ENCODE measurements around the gene PRPS1. TPM values are rescaled to one million over a fixed set of nuclear protein-coding genes. Genes with fewer than 3 reads are reported as not detected.

PRPS1 gene
- total RNA-seq (10 to 100 TPM; 23.8 to 29.2 TPM), polyA plus RNA-seq (10 to 100 TPM; 20.7 to 24.9 TPM)
- long read RNA-seq, donor 1, transcript PRPS1-204 (7 exons, 2,152 nt) = major isoform, 23 of 25 reads
- long read RNA-seq, donor 1, partial matches to known transcripts = 2 of 25 reads
- long read RNA-seq, donor 1, other reads (novel, unspliced or antisense) = 0 of 25 reads
- long read RNA-seq, donor 2, partial matches to known transcripts = 0 of 3 reads
- long read RNA-seq, donor 2, other reads (novel, unspliced or antisense) = 0 of 3 reads

DNA sequence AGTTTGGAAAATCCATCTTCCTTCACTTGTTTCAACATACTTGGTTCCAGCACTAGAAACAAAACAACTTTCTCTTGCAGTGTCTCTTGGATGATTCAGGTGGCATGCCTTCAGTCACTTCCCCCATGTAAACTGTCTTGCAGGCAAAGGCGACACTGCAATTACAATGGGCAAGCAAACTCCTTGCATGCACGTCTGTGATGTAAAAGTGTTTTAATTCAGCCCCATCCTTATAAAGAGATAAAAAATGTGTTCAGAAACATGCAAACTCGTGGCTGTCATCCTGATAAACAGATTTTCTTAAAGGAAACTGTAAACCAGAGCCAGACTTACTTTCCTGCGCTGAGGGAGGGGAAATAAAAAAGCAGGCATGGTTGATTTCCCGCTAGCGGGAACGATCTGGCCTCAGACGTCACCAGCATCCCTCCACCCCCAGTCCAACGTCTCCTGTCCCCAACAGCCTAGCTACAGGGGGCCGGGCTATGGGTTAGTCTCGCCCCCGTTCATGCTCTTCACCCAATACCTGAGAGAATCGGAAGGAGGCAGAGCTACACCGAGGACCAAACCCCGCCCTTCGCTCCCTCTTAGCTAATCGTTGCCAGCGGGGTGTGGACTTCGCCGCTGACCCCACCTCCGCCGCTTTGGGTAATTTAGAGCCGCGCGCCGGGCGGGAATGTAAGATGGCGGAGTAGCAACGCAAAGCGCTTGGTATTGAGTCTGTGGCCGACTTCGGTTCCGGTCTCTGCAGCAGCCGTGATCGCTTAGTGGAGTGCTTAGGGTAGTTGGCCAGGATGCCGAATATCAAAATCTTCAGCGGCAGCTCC, at the start of gene PRPS1:
Gene PRPS1, plus strand, starts transcription at position 673 of the 824 bp plus-strand sequence. Its CDS starts 119 bp downstream, at position 792.
- H3K27ac ChIP-seq (ENCODE audit: low read depth in 1 of 2, low read length in 2 of 2) = peak within 1 kb of the TSS in 1 of 2 donors; percentile 79
- 0 to 25% methylated on average over 37 of the region's 37 CpGs for WGBS, 2 donors
- no peaks in the 10 kb centered on the region for H3K9me3 ChIP-seq (ENCODE audit: control insufficient read depth, low read length)
- H3K27me3 ChIP-seq (ENCODE audit: control insufficient read depth in 1 of 2, insufficient read depth in 2 of 2, low read length in 1 of 2) = no peaks in the 10 kb centered on the region
- no peaks in the 10 kb centered on the region for H3K36me3 ChIP-seq (ENCODE audit: control insufficient read depth in 1 of 2, insufficient read depth in 2 of 2, low read length in 1 of 2)
- intact Hi-C loops (cut with DNase I) = loop anchor here in 1 of 2 donors (5.0 kb wide), 1 partner anchor 631 kb away; no protein-coding TSS in a partner anchor
- peak; percentile 94 for DNase-seq
- H3K4me3 ChIP-seq (ENCODE audit: low read length in 2 of 2) = peak within 1 kb of the TSS; percentile 40 to 87
- no peaks in the 10 kb centered on the region for H3K4me1 ChIP-seq (ENCODE audit: control insufficient read depth in 1 of 2, insufficient read depth in 2 of 2, low read length in 2 of 2)
- peak; percentile 98 for ATAC-seq (ENCODE audit: low FRiP score)

DNA sequence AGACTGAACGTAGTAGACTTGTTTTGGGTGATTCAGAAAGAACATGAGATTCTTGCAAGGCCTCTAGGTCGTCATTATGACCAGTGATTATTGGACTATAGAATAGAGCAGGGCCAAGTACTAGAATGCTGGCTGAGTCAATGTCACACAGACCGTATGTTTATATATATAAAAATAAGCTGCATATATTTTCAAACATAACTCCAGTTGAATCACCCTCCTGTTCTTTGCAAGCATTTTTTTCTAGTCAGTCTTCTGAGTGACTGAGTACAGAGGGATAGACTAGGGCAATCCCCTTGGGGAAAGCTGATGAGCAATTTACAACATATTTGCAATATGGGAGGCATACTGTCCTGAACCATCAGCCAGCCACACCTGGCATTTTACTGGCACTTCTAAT, 48.4 kb upstream of the PRPS1 start:
- ATAC-seq (ENCODE audit: low FRiP score) = no peak
- Histone ChIP-seq H3K9me3 (ENCODE audit: control insufficient read depth, low read length) (no peaks in the 10 kb centered on the region), H3K4me1 (ENCODE audit: control insufficient read depth in 1 of 2, insufficient read depth in 2 of 2, low read length in 2 of 2) (no peaks in the 10 kb centered on the region), H3K27me3 (ENCODE audit: control insufficient read depth in 1 of 2, insufficient read depth in 2 of 2, low read length in 1 of 2) (no peaks in the 10 kb centered on the region), H3K4me3 (ENCODE audit: low read length in 2 of 2) (no peak overlapping the region), H3K27ac (ENCODE audit: low read depth in 1 of 2, low read length in 2 of 2) (no peak overlapping the region), H3K36me3 (ENCODE audit: control insufficient read depth in 1 of 2, insufficient read depth in 2 of 2, low read length in 1 of 2) (no peaks in the 10 kb centered on the region)
- whole genome bisulfite sequencing, 2 donors = 64 to 85% methylated on average over 3 of the region's 3 CpGs
- DNase-seq = no peak
- intact Hi-C loops (cut with DNase I) = no loop called here

DNA sequence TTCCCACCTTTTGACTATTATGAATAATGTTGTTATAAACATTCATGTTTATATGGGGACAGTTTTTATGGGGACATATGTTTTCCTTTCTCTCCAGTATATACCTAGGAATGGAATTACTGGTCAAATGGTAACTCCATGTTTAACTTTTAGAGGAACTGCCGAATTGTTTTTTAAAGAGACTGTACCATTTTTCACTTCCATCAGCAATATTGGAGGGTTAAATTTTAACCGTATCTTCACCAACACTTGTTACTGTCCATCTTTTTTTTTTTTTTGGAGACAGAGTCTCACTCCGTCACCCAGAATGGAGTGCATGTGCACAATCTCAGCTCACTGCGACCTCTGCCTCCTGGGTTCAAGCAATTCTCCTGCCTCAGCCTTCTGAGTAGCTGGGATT, 46.4 kb upstream of the PRPS1 start:
- Histone ChIP-seq H3K36me3 (ENCODE audit: control insufficient read depth in 1 of 2, insufficient read depth in 2 of 2, low read length in 1 of 2) (no peaks in the 10 kb centered on the region), H3K4me3 (ENCODE audit: low read length in 2 of 2) (no peak overlapping the region), H3K4me1 (ENCODE audit: control insufficient read depth in 1 of 2, insufficient read depth in 2 of 2, low read length in 2 of 2) (no peaks in the 10 kb centered on the region), H3K27me3 (ENCODE audit: control insufficient read depth in 1 of 2, insufficient read depth in 2 of 2, low read length in 1 of 2) (no peaks in the 10 kb centered on the region), H3K9me3 (ENCODE audit: control insufficient read depth, low read length) (no peaks in the 10 kb centered on the region), H3K27ac (ENCODE audit: low read depth in 1 of 2, low read length in 2 of 2) (no peak overlapping the region)
- intact Hi-C loops (cut with DNase I) = no loop called here
- no peak for DNase-seq
- 91 to 92% methylated on average over 4 of the region's 4 CpGs for WGBS, 2 donors
- no peak for ATAC-seq (ENCODE audit: low FRiP score)

DNA sequence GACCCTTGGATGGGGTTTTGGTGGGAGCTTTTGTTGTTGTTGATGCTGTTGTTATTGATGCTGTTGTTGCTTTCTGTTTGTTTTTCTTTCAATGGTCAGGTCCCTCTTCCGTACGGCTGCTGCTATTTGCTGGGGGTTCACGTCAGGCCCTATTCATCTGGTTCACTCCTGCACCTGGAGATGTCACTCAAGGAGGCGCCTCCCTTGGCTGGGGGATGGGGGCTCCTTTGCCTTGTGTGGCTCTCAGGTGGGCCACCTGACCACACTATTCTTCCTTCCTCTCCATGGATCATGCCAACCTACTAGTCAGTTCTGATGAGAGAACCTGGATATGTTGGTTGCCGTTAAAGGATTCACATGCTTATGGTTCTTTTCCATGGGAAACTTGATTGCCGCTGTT, 39.1 kb upstream of the PRPS1 start:
- ATAC-seq (ENCODE audit: low FRiP score) (no peak), DNase-seq (no peak)
- intact Hi-C loops (cut with DNase I) = no loop called here
- Histone ChIP-seq H3K27me3 (ENCODE audit: control insufficient read depth in 1 of 2, insufficient read depth in 2 of 2, low read length in 1 of 2) (no peaks in the 10 kb centered on the region), H3K27ac (ENCODE audit: low read depth in 1 of 2, low read length in 2 of 2) (no peak overlapping the region), H3K4me3 (ENCODE audit: low read length in 2 of 2) (no peak overlapping the region), H3K4me1 (ENCODE audit: control insufficient read depth in 1 of 2, insufficient read depth in 2 of 2, low read length in 2 of 2) (no peaks in the 10 kb centered on the region), H3K36me3 (ENCODE audit: control insufficient read depth in 1 of 2, insufficient read depth in 2 of 2, low read length in 1 of 2) (no peaks in the 10 kb centered on the region), H3K9me3 (ENCODE audit: control insufficient read depth, low read length) (no peaks in the 10 kb centered on the region)
- 88 to 93% methylated on average over 6 of the region's 6 CpGs for WGBS, 2 donors

DNA sequence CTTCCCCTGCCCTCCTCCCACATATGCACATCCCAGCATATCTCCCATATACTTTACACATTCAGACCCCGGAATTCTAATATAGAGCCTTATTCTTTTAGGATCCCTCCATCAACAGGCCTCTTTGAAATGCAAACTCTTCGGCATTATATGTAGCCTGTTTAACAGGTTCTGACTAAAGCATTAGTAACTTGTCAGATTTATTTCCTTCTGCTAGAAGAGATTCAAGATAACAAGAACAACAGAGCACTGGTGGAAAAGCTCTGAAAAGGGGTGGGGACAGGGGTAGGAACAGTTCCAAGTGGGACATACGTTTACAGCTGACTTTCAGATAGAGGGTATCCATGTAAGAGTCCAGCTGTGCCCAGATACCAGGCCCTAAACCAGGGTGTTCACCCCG, 31.7 kb upstream of the PRPS1 start:
- Histone ChIP-seq H3K36me3 (ENCODE audit: control insufficient read depth in 1 of 2, insufficient read depth in 2 of 2, low read length in 1 of 2) (no peaks in the 10 kb centered on the region), H3K27ac (ENCODE audit: low read depth in 1 of 2, low read length in 2 of 2) (no peak overlapping the region), H3K9me3 (ENCODE audit: control insufficient read depth, low read length) (no peaks in the 10 kb centered on the region), H3K27me3 (ENCODE audit: control insufficient read depth in 1 of 2, insufficient read depth in 2 of 2, low read length in 1 of 2) (no peaks in the 10 kb centered on the region), H3K4me1 (ENCODE audit: control insufficient read depth in 1 of 2, insufficient read depth in 2 of 2, low read length in 2 of 2) (no peaks in the 10 kb centered on the region), H3K4me3 (ENCODE audit: low read length in 2 of 2) (no peak overlapping the region)
- 49% methylated on average over 4 of the region's 4 CpGs for WGBS, 2 donors
- ATAC-seq (ENCODE audit: low FRiP score) = no peak
- intact Hi-C loops (cut with DNase I) = no loop called here
- no peak for DNase-seq

DNA sequence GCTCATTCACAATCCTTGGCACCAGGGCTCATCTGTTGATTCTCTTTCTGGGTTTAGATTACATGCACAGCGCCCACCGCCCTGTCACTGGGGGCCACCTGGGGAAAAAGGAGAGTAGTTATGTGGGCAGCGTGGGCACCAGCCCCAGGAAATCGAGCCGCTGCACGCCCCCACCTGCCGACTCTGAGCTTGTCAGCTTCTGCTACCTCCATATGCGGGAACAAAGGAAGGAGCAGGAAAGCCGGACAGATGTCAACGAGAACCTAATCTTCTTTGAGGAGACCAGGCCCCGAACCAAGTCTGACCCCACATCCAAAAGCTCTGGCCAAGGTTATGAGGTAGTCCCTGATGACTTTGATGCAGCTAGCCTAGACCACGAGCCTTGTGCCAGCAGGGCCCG, 31.0 kb upstream of the PRPS1 start:
- intact Hi-C loops (cut with DNase I) = no loop called here
- H3K36me3 ChIP-seq (ENCODE audit: control insufficient read depth in 1 of 2, insufficient read depth in 2 of 2, low read length in 1 of 2) = no peaks in the 10 kb centered on the region
- no peak for DNase-seq
- H3K4me3 ChIP-seq (ENCODE audit: low read length in 2 of 2) = no peak overlapping the region
- no peak for ATAC-seq (ENCODE audit: low FRiP score)
- H3K27ac ChIP-seq (ENCODE audit: low read depth in 1 of 2, low read length in 2 of 2) = no peak overlapping the region
- H3K9me3 ChIP-seq (ENCODE audit: control insufficient read depth, low read length) = no peaks in the 10 kb centered on the region
- WGBS, 2 donors = 90 to 95% methylated on average over 13 of the region's 13 CpGs
- no peaks in the 10 kb centered on the region for H3K27me3 ChIP-seq (ENCODE audit: control insufficient read depth in 1 of 2, insufficient read depth in 2 of 2, low read length in 1 of 2)
- no peaks in the 10 kb centered on the region for H3K4me1 ChIP-seq (ENCODE audit: control insufficient read depth in 1 of 2, insufficient read depth in 2 of 2, low read length in 2 of 2)

DNA sequence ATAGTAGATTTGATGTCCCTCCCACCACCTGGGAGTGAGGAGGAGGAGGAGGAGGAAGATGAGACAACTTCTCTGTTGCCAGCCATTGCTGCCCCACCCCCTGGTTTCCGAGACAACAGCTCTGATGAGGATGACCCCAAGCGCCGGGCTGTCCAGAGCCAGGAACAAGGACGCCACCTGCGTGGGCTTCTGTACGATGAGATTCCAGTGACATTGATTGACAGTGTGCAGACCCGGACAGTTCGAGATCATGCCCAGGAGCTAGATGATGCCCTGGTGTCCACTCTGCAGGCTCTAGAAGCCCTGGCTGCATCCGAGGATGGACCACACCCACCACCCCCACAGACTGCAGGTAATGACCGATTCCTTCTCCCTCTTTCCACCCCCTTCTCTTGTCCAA, 30.5 kb upstream of the PRPS1 start:
- ATAC-seq (ENCODE audit: low FRiP score) (no peak), DNase-seq (no peak)
- Histone ChIP-seq H3K27me3 (ENCODE audit: control insufficient read depth in 1 of 2, insufficient read depth in 2 of 2, low read length in 1 of 2) (no peaks in the 10 kb centered on the region), H3K36me3 (ENCODE audit: control insufficient read depth in 1 of 2, insufficient read depth in 2 of 2, low read length in 1 of 2) (no peaks in the 10 kb centered on the region), H3K9me3 (ENCODE audit: control insufficient read depth, low read length) (no peaks in the 10 kb centered on the region), H3K4me3 (ENCODE audit: low read length in 2 of 2) (no peak overlapping the region), H3K4me1 (ENCODE audit: control insufficient read depth in 1 of 2, insufficient read depth in 2 of 2, low read length in 2 of 2) (no peaks in the 10 kb centered on the region), H3K27ac (ENCODE audit: low read depth in 1 of 2, low read length in 2 of 2) (no peak overlapping the region)
- WGBS, 2 donors = 93 to 96% methylated on average over 10 of the region's 10 CpGs
- intact Hi-C loops (cut with DNase I) = no loop called here

DNA sequence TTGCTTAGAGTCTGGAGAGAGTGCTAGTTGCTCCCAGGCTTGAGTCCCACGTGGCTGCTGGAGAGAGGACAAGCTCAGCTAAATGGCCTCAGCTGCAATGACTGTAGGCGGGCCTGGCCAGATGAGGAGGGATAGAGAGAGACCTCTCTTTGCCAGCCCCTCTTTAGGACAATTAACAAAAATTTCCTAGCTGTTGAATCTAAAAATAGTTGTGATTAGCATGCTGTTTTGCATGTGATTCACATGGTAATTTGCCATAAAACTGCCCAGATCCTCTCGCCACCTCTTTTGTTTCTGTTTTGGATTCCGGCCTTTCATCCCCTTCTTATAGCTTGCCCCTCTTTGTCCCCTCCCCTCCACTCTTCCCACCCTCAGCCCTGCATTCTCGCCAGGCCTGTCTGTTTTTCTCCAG, 28.9 kb upstream of the PRPS1 start:
- 63 to 77% methylated on average over 5 of the region's 5 CpGs for WGBS, 2 donors
- no peak for ATAC-seq (ENCODE audit: low FRiP score)
- intact Hi-C loops (cut with DNase I) = no loop called here
- Histone ChIP-seq H3K36me3 (ENCODE audit: control insufficient read depth in 1 of 2, insufficient read depth in 2 of 2, low read length in 1 of 2) (no peaks in the 10 kb centered on the region), H3K4me1 (ENCODE audit: control insufficient read depth in 1 of 2, insufficient read depth in 2 of 2, low read length in 2 of 2) (no peaks in the 10 kb centered on the region), H3K27ac (ENCODE audit: low read depth in 1 of 2, low read length in 2 of 2) (no peak overlapping the region), H3K27me3 (ENCODE audit: control insufficient read depth in 1 of 2, insufficient read depth in 2 of 2, low read length in 1 of 2) (no peaks in the 10 kb centered on the region), H3K9me3 (ENCODE audit: control insufficient read depth, low read length) (no peaks in the 10 kb centered on the region), H3K4me3 (ENCODE audit: low read length in 2 of 2) (no peak overlapping the region)
- peak in 1 of 2 donors; percentile 30 for DNase-seq

DNA sequence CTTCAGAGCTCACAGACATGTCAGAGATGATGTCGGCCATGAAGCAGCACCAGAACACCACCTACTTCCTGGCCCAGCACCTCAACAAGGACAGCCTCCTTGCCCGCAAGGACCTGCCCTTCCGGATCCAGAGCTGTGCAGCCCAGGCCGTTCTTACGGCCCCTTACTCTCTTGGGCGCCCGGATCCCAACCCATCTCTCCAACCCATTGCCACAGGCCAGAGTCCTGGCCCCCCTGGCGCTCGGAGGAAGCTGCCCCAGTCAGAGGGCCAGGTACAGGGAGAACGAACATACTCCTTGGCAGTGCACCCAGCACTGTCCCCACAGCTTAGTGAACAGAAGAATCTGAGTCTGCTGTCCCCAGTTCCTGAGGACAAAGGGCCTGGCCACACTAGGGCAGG, 27.9 kb upstream of the PRPS1 start:
- Histone ChIP-seq H3K27ac (ENCODE audit: low read depth in 1 of 2, low read length in 2 of 2) (no peak overlapping the region), H3K9me3 (ENCODE audit: control insufficient read depth, low read length) (no peaks in the 10 kb centered on the region), H3K4me3 (ENCODE audit: low read length in 2 of 2) (no peak overlapping the region), H3K36me3 (ENCODE audit: control insufficient read depth in 1 of 2, insufficient read depth in 2 of 2, low read length in 1 of 2) (no peaks in the 10 kb centered on the region), H3K27me3 (ENCODE audit: control insufficient read depth in 1 of 2, insufficient read depth in 2 of 2, low read length in 1 of 2) (no peaks in the 10 kb centered on the region), H3K4me1 (ENCODE audit: control insufficient read depth in 1 of 2, insufficient read depth in 2 of 2, low read length in 2 of 2) (no peaks in the 10 kb centered on the region)
- DNase-seq (peak in 1 of 2 donors; percentile 60), ATAC-seq (ENCODE audit: low FRiP score) (no peak)
- WGBS, 2 donors = 84 to 96% methylated on average over 10 of the region's 10 CpGs
- intact Hi-C loops (cut with DNase I) = no loop called here

Measured in aorta (tissue), 5 donors.